Sigmoid colon (tissue), 4 donors: ENCODE results near the gene OASL.

Experiments
- CTCF ChIP-seq, 4 experiments: fragments of 450-650 bp in 3 of 4; fragments of 200-600 bp in 1 of 4; IDR thresholded peaks; one replicate each; pipeline ENCODE4 v1.5.1; 2016 to 2019; ENCODE audit warnings: antibody characterized with exemption in 4 of 4, mild to moderate bottlenecking in 3 of 4, moderate library complexity in 2 of 4
- EP300 ChIP-seq, 4 donors: sonication (generic); formaldehyde crosslinking; IDR thresholded peaks; one replicate each; pipeline ENCODE4 v1.6.1; 2017; ENCODE audit warnings: antibody characterized with exemption in 4 of 4
- POLR2A ChIP-seq, 2 donors: fragments of 450-650 bp; IDR thresholded peaks; one replicate each; pipeline ENCODE4 v1.6.1; 2016; ENCODE audit warnings: antibody characterized with exemption in 2 of 2, mild to moderate bottlenecking in 2 of 2, moderate library complexity in 2 of 2
- POLR2AphosphoS5 ChIP-seq, 4 donors: sonication (generic); formaldehyde crosslinking; IDR thresholded peaks; one replicate each; pipeline ENCODE4 v1.6.1; 2017; ENCODE audit warnings: antibody characterized with exemption in 4 of 4

- TF ChIP-seq CTCF (IDR thresholded peaks at IDR 0.05): no peak
- no peak for TF ChIP-seq POLR2A (IDR thresholded peaks at IDR 0.05)
- no peak for TF ChIP-seq EP300 (IDR thresholded peaks at IDR 0.05)
- no peak for TF ChIP-seq POLR2AphosphoS5 (IDR thresholded peaks at IDR 0.05)
Measured at GRCh38 chr12:121010860-121011259, 28.2 kb downstream of the OASL start.
